HCT116 (cell line): ENCODE data around the gene COL18A1. TPM values are rescaled to one million over a fixed set of nuclear protein-coding genes. Genes with fewer than 3 reads are reported as not detected.

Source experiments
- ATAC-seq: fragments of 200-7000 bp; cut with Tn5 transposase; 2 replicates; pipeline ENCODE4 v1.9.1; 2020; ENCODE audit warnings: mild to moderate bottlenecking, moderate library complexity
- BruUV-seq: library from RNA; stranded (reverse); fragments of 400-500 nt; replicated peaks from 2 replicates; lab custom pipeline; 2021; lab: Mats Ljungman, UMichigan
- CTCF ChIA-PET: fragments of 300-600 bp; sonication (Branson Sonifier 250); formaldehyde crosslinking; loops from one replicate; lab custom pipeline; 2021; ENCODE audit warnings: antibody characterized with exemption; lab: Charles Lee
- POLR2A ChIA-PET: fragments of 300-600, 350-600 bp; sonication (Branson Sonifier 250); formaldehyde crosslinking; loops from one replicate; lab custom pipeline; 2021; ENCODE audit warnings: antibody characterized with exemption; lab: Charles Lee
- RAD21 ChIA-PET, 2 experiments: fragments of 300-600 bp; sonication (Branson Sonifier 250); formaldehyde crosslinking; loops; one replicate each; lab custom pipeline; 2023; ENCODE audit warnings: low total read pairs in 2 of 2; ENCODE audit not compliant: uncharacterized antibody in 2 of 2, unreplicated experiment in 2 of 2, low non-redundant PET in 1 of 2; lab: Charles Lee
- DNase-seq: peaks from one replicate; pipeline ENCODE4 v3.0.0-alpha.2; 2010; ENCODE audit warnings: low read depth, low spot score
- H2AFZ ChIP-seq: fragments of 200-600 bp; shearing (Covaris generic), sonication (generic); 2 replicates; pipeline ENCODE4 v1.6.1; 2017; ENCODE audit warnings: low read depth, mixed run types, mixed read lengths, antibody characterized with exemption, low read length; ENCODE audit not compliant: poor library complexity, severe bottlenecking
- H3K27ac ChIP-seq: 2 replicates; pipeline ENCODE4 v1.5.1; 2012; ENCODE audit warnings: low read depth, low read length
- H3K27me3 ChIP-seq: fragments of 200-600 bp; sonication (generic); 2 replicates; pipeline ENCODE4 v1.6.1; 2016; ENCODE audit warnings: mixed run types, low read length, mixed read lengths; ENCODE audit not compliant: insufficient read depth
- H3K36me3 ChIP-seq, 2 experiments: fragments of 200-500 bp in 1 of 2; fragments of 200-600 bp in 1 of 2; sonication (Bioruptor generic) in 1 of 2; sonication (generic) in 1 of 2; 2 replicates each; pipeline versions ENCODE4 v1.5.1 to v1.6.1; 2014 to 2016; ENCODE audit warnings: low read length in 2 of 2, inconsistent platforms in 1 of 2, mixed read lengths in 1 of 2, mixed run types in 1 of 2; ENCODE audit not compliant: insufficient read depth in 2 of 2, control insufficient read depth in 1 of 2
- H3K4me1 ChIP-seq, 2 experiments: fragments of 200-600 bp in 1 of 2; sonication (generic) in 1 of 2; 2 replicates each; pipeline versions ENCODE4 v1.5.1 to v1.6.1; 2012 to 2017; ENCODE audit warnings: low read length in 2 of 2, inconsistent platforms in 1 of 2, mild to moderate bottlenecking in 1 of 2, mixed read lengths in 1 of 2, mixed run types in 1 of 2, moderate library complexity in 1 of 2; ENCODE audit not compliant: insufficient read depth in 2 of 2, control insufficient read depth in 1 of 2
- H3K4me2 ChIP-seq: fragments of 200-600 bp; sonication (generic); 2 replicates; pipeline ENCODE4 v1.6.1; 2017; ENCODE audit warnings: mixed run types, low read length, mixed read lengths
- H3K4me3 ChIP-seq, 2 experiments: fragments of 200-600 bp in 1 of 2; sonication (generic) in 1 of 2; replicated peaks in 1 of 2; 2 replicates each; pipeline ENCODE4 v1.5.1; 2011 to 2016; ENCODE audit warnings: low read length in 2 of 2, control low read depth in 1 of 2, low read depth in 1 of 2, mild to moderate bottlenecking in 1 of 2, mixed read lengths in 1 of 2, mixed run types in 1 of 2
- H3K79me2 ChIP-seq: fragments of 200-600 bp; sonication (generic); 2 replicates; pipeline ENCODE4 v1.6.1; 2017; ENCODE audit warnings: mild to moderate bottlenecking, mixed run types, low read length, moderate library complexity, mixed read lengths; ENCODE audit not compliant: insufficient read depth
- H3K9ac ChIP-seq: fragments of 200-600 bp; sonication (generic); 2 replicates; pipeline ENCODE4 v1.6.1; 2016; ENCODE audit warnings: low read length, mixed read lengths
- H3K9me2 ChIP-seq: fragments of 200-600 bp; sonication (generic), shearing (Covaris generic); 2 replicates; pipeline ENCODE4 v1.6.1; 2017; ENCODE audit warnings: mixed run types, mild to moderate bottlenecking, moderate library complexity; ENCODE audit not compliant: insufficient read depth
- H3K9me3 ChIP-seq, 2 experiments: fragments of 200-500 bp in 1 of 2; fragments of 200-600 bp in 1 of 2; sonication (Bioruptor generic) in 1 of 2; sonication (generic) in 1 of 2; 2 replicates each; pipeline ENCODE4 v1.6.1; 2014 to 2017; ENCODE audit warnings: low read length in 2 of 2, mixed read lengths in 2 of 2, inconsistent platforms in 1 of 2, low read depth in 1 of 2, mild to moderate bottlenecking in 1 of 2, mixed run types in 1 of 2, moderate library complexity in 1 of 2; ENCODE audit not compliant: control insufficient read depth in 1 of 2, insufficient read depth in 1 of 2
- H4K20me1 ChIP-seq: fragments of 200-600 bp; sonication (generic), shearing (Covaris generic); 2 replicates; pipeline ENCODE4 v1.6.1; 2017; ENCODE audit warnings: mixed run types, mild to moderate bottlenecking, moderate library complexity; ENCODE audit not compliant: insufficient read depth
- CBX3 ChIP-seq: IDR thresholded peaks from 2 replicates; pipeline ENCODE4 v1.6.1; 2012; ENCODE audit warnings: low read depth
- EGR1 ChIP-seq: IDR thresholded peaks from 2 replicates; pipeline ENCODE4 v1.6.1; 2012; ENCODE audit warnings: low read depth
- ELF1 ChIP-seq: IDR thresholded peaks from 2 replicates; pipeline ENCODE4 v1.6.1; 2012; ENCODE audit warnings: low read depth, borderline replicate concordance
- EZH2phosphoT487 ChIP-seq: fragments of 200-600 bp; IDR thresholded peaks from 2 replicates; pipeline ENCODE4 v1.6.1; 2018; ENCODE audit warnings: antibody characterized with exemption, borderline replicate concordance
- JUND ChIP-seq: IDR thresholded peaks from 2 replicates; pipeline ENCODE4 v1.6.1; 2012
- POLR2A ChIP-seq: IDR thresholded peaks from 2 replicates; pipeline ENCODE4 v1.7.0; 2011; ENCODE audit warnings: borderline replicate concordance; ENCODE audit not compliant: insufficient read depth, insufficient read length; ENCODE audit errors: extremely low read depth
- RAD21 ChIP-seq: IDR thresholded peaks from 2 replicates; pipeline ENCODE4 v1.6.1; 2012; ENCODE audit warnings: low read depth, mild to moderate bottlenecking
- SIN3A ChIP-seq: IDR thresholded peaks from 2 replicates; pipeline ENCODE4 v1.6.1; 2012; ENCODE audit warnings: low read depth
- TCF7L2 ChIP-seq: IDR thresholded peaks from 2 replicates; pipeline ENCODE4 v1.7.0; 2011; ENCODE audit warnings: borderline replicate concordance, inconsistent platforms; ENCODE audit not compliant: insufficient read depth, insufficient read length; ENCODE audit errors: extremely low read depth
- ZNF274 ChIP-seq: fragments of 200-500 bp; sonication (Bioruptor generic); IDR thresholded peaks from 2 replicates; pipeline ENCODE4 v1.6.1; 2014; ENCODE audit warnings: mild to moderate bottlenecking, low read depth, low read length, inconsistent platforms
- intact Hi-C: fragments of 100-400 bp; cut with micrococcal nuclease; formaldehyde crosslinking; loops from 2 replicates; pipeline ENCODE4 v1.10.0; 2022
- total RNA-seq: library from RNA; stranded (reverse); gene quantifications from one replicate; pipeline ENCODE4 v1.2.1, GENCODE V29; 2021; ENCODE audit not compliant: unreplicated experiment
- TF ChIP-seq, protein P1 (sequence below): IDR thresholded peaks from 2 replicates; pipeline ENCODE4 v1.6.1; 2012
- TF ChIP-seq, protein P2 (sequence below): IDR thresholded peaks from 2 replicates; pipeline ENCODE4 v1.6.1; 2012; ENCODE audit warnings: low read depth
- TF ChIP-seq, protein P3 (sequence below): IDR thresholded peaks from 2 replicates; pipeline ENCODE4 v1.6.1; 2012

COL18A1 gene
- total RNA-seq, 1 experiment from 2014 or later, result 59.5 TPM

DNA sequence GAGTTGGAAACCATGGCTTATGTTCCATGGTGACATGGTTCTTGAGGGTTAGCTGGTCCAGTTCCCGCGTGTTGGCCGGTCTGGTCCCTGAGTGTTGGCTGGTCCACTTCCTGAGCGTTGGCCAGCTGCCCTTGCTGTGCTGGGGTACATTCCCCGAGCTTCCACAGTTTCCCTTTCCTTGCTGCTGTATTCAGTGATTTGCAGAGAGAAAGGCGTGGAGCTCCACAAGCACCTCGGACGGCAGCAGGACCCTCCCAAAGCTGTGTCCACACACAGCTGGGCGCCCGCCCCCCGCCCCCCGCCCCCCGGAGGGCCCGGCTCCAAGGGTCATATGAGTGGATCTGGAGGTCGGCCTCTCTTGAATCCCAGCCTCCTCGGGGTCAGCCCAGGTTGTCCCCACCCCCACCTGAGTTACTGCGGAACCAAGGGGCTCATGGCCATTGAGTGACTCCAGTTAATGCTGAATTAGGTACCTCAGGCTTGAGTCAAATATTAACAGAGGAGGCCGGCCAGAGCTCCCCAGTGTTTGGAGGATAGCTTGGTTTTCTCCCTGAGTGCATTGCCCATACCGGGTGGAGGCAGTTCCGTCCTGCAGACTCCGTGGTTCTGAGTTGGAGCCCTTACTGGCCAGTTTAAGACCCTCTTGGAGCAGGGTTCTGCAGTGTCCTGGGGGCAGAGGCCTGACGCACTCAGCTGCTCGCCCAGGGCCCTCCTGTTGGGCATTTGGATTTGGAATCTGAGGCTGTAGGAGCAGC is 18.4 kb downstream of the COL18A1 start:
- H3K4me2 ChIP-seq, result no peak overlapping the region
- H3K4me1 ChIP-seq, result peaks cover 27 to 32% of the 10 kb centered on the region in 2 experiments
- no peak overlapping the region for H3K9ac ChIP-seq
- no peak for DNase-seq
- no peaks in the 10 kb centered on the region for H3K9me3 ChIP-seq
- ChIA-PET POLR2A (no interaction called here), CTCF (interaction anchor here (1.0 kb wide), 1 partner anchor 17 kb away, joined by 4 read pairs; no protein-coding TSS in a partner anchor), RAD21 (no interaction called here)
- H3K27ac ChIP-seq, result no peak overlapping the region
- no peak for ATAC-seq
- intact Hi-C loops, result no loop called here
- no peak overlapping the region for H3K4me3 ChIP-seq
- H3K36me3 ChIP-seq, result 0 out of 4 replicates have a peak, but pooled peaks cover 0 to under 1% of the 10 kb centered on the region in 2 experiments
- H4K20me1 ChIP-seq, result no peaks in the 10 kb centered on the region
- H3K79me2 ChIP-seq, result peaks cover 29% of the 10 kb centered on the region; the same call in 1 of the 2 replicates
- TF ChIP-seq, protein P1, sequence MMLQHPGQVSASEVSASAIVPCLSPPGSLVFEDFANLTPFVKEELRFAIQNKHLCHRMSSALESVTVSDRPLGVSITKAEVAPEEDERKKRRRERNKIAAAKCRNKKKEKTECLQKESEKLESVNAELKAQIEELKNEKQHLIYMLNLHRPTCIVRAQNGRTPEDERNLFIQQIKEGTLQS, result no peak
- no peaks in the 10 kb centered on the region for H3K9me2 ChIP-seq
- no peak overlapping the region for H2AFZ ChIP-seq
- no peaks in the 10 kb centered on the region for H3K27me3 ChIP-seq
- BruUV-seq, result no TSS peak

DNA sequence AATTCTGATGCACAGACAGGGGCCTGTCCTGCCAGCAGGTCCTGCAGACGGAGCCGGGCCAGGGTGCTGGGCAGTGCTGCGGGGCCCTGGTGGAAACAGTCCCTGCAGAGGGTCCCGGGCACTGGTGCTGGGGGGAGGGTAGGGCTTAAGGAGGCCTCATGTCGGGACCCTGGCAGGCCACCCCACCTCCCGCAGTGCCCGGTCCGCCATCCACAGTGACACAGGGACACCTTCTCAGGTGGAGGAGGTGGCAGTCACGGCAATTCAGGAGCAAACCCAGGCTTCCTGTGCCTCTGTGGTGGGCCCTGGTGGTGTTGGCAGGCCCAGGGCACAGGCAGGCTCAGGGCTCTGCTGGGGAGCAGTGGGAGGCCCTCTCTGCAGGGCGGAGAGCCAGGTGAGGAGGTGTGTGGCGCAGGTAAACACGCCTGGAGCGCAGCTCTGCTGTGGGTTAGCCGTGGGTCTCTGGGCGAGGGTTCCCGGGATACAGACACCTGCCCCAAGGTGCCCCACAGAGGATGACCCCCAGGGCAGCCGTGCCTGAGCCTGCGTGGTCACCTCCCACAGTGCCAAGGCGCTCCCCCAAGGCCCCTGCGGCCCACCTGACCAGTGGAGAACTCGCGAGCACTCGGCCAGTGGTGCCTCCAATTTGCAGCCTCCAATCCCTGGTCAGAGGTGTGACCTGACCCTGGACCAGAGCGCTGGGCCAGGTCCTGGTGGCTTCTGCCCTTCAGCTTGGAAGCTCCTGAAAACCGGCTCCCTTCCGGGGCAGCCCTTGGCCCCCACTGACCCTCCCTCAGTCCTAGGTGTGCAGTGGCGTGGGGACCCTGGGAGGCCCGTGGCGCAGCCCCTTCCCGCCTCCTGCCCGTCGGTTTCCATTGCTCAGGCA is 19.2 kb downstream of the COL18A1 start:
- no peak overlapping the region for H3K4me2 ChIP-seq
- ChIA-PET CTCF (no interaction called here), RAD21 (no interaction called here), POLR2A (no interaction called here)
- peaks cover 27 to 38% of the 10 kb centered on the region in 2 experiments for H3K4me1 ChIP-seq
- 0 out of 4 replicates have a peak, but pooled peaks cover 0 to 5% of the 10 kb centered on the region in 2 experiments for H3K36me3 ChIP-seq
- H2AFZ ChIP-seq, result no peak overlapping the region
- ATAC-seq, result no peak
- H3K4me3 ChIP-seq, result no peak overlapping the region
- intact Hi-C loops, result no loop called here
- DNase-seq, result no peak
- H3K79me2 ChIP-seq, result peaks cover 29% of the 10 kb centered on the region; the same call in 1 of the 2 replicates
- H3K9me3 ChIP-seq, result no peaks in the 10 kb centered on the region
- H3K9me2 ChIP-seq, result no peaks in the 10 kb centered on the region
- H4K20me1 ChIP-seq, result no peaks in the 10 kb centered on the region
- BruUV-seq, result no TSS peak
- no peak overlapping the region for H3K9ac ChIP-seq
- H3K27ac ChIP-seq, result no peak overlapping the region
- H3K27me3 ChIP-seq, result no peaks in the 10 kb centered on the region
- no peak for TF ChIP-seq ELF1
- no peak for TF ChIP-seq POLR2A
- TF ChIP-seq ZNF274, result no peak
- no peak for TF ChIP-seq EZH2phosphoT487
- TF ChIP-seq, protein P2, sequence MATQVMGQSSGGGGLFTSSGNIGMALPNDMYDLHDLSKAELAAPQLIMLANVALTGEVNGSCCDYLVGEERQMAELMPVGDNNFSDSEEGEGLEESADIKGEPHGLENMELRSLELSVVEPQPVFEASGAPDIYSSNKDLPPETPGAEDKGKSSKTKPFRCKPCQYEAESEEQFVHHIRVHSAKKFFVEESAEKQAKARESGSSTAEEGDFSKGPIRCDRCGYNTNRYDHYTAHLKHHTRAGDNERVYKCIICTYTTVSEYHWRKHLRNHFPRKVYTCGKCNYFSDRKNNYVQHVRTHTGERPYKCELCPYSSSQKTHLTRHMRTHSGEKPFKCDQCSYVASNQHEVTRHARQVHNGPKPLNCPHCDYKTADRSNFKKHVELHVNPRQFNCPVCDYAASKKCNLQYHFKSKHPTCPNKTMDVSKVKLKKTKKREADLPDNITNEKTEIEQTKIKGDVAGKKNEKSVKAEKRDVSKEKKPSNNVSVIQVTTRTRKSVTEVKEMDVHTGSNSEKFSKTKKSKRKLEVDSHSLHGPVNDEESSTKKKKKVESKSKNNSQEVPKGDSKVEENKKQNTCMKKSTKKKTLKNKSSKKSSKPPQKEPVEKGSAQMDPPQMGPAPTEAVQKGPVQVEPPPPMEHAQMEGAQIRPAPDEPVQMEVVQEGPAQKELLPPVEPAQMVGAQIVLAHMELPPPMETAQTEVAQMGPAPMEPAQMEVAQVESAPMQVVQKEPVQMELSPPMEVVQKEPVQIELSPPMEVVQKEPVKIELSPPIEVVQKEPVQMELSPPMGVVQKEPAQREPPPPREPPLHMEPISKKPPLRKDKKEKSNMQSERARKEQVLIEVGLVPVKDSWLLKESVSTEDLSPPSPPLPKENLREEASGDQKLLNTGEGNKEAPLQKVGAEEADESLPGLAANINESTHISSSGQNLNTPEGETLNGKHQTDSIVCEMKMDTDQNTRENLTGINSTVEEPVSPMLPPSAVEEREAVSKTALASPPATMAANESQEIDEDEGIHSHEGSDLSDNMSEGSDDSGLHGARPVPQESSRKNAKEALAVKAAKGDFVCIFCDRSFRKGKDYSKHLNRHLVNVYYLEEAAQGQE, result no peak
- TF ChIP-seq CBX3, result no peak
- no peak for TF ChIP-seq RAD21
- no peak for TF ChIP-seq JUND
- TF ChIP-seq, protein P3, sequence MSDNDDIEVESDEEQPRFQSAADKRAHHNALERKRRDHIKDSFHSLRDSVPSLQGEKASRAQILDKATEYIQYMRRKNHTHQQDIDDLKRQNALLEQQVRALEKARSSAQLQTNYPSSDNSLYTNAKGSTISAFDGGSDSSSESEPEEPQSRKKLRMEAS, result no peak
- no peak for TF ChIP-seq EGR1
- no peak for TF ChIP-seq TCF7L2
- no peak for TF ChIP-seq SIN3A
